AG04450 (cell line): ENCODE measurements around the gene SLC25A29. TPM values are rescaled to one million over a fixed set of nuclear protein-coding genes. Genes with fewer than 3 reads are reported as not detected.

Source experiments
- CTCF ChIA-PET: fragments of 300-600, 350-600 bp; formaldehyde crosslinking; extraction: SDS; loops from one replicate; lab custom pipeline; 2022; ENCODE audit warnings: antibody characterized with exemption, inconsistent platforms; lab: Charles Lee
- POLR2A ChIA-PET: fragments of 350-600 bp; formaldehyde crosslinking; extraction: SDS; loops from one replicate; lab custom pipeline; 2021; ENCODE audit warnings: antibody characterized with exemption, inconsistent platforms; lab: Yijun Ruan, JAX
- DNase-seq: peaks from one replicate; pipeline ENCODE4 v3.0.0-alpha.2; 2011; ENCODE audit warnings: low read depth, low spot score
- H3K27ac ChIP-seq: one replicate; pipeline ENCODE4 v1.5.1; 2012; ENCODE audit warnings: low read depth, low read length, control low read depth
- H3K27me3 ChIP-seq: one replicate; pipeline ENCODE4 v1.6.0; 2012; ENCODE audit warnings: low read length; ENCODE audit not compliant: control insufficient read depth, insufficient read depth
- H3K4me3 ChIP-seq: 2 replicates; pipeline ENCODE4 v1.5.1; 2011; ENCODE audit warnings: mild to moderate bottlenecking, low read depth, low read length, control low read depth
- H3K9me3 ChIP-seq: 2 replicates; pipeline ENCODE4 v1.5.1; 2012; ENCODE audit warnings: low read length; ENCODE audit not compliant: control insufficient read depth, insufficient read depth
- polyA plus RNA-seq: library from polyadenylated mRNA; depleted of rRNA; stranded (reverse); fragments of >200 nt; gene quantifications from 2 replicates; pipeline ENCODE4 v1.2.3, GENCODE V29; 2011
- TF ChIP-seq, protein P1 (sequence below): IDR thresholded peaks from 2 replicates; pipeline ENCODE4 v1.5.1; 2011; ENCODE audit warnings: low read depth, low read length, control low read depth, inconsistent platforms

Gene SLC25A29
- polyA plus RNA-seq, 1 experiment, result 21.3 TPM

DNA sequence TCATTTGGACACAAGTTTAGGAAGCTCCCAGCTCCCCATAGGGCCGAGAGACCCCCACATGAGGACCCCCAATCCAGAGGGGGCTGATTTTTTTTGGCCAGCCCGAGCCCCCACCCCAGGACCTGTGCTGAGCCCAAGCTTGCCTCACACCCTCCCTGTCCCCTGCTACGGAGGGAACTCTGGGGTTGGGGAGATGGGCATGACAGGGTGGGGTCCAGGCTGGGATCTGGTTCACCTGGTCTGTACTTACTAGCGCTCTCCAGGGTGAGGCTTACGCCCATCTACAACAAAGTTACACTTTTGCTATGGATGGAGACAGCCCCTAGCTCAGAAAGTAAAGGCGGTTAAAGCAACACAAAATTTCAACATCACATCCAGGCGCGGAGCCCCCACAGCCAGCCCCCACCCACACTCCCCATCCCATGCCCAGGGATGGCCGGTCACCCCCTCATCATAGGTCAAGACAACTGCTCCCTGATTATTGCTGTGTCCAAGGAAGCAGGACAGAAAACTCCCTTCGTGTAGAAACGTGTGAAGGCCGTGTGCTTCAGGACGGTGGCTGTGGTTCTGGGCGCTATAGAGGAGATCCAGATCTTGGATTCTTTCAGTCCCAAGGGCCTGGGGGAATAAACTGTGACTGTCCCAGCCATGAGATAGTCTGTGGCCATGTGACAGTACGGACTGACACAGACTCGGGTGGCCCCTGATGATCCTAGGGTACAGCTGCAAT, 10.7 kb downstream of the SLC25A29 start:
- TF ChIP-seq, protein P1, sequence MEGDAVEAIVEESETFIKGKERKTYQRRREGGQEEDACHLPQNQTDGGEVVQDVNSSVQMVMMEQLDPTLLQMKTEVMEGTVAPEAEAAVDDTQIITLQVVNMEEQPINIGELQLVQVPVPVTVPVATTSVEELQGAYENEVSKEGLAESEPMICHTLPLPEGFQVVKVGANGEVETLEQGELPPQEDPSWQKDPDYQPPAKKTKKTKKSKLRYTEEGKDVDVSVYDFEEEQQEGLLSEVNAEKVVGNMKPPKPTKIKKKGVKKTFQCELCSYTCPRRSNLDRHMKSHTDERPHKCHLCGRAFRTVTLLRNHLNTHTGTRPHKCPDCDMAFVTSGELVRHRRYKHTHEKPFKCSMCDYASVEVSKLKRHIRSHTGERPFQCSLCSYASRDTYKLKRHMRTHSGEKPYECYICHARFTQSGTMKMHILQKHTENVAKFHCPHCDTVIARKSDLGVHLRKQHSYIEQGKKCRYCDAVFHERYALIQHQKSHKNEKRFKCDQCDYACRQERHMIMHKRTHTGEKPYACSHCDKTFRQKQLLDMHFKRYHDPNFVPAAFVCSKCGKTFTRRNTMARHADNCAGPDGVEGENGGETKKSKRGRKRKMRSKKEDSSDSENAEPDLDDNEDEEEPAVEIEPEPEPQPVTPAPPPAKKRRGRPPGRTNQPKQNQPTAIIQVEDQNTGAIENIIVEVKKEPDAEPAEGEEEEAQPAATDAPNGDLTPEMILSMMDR, result no peak
- Histone ChIP-seq H3K9me3 (no peaks in the 10 kb centered on the region; the same call in 1 of the 2 replicates), H3K27me3 (no peaks in the 10 kb centered on the region), H3K27ac (no peak overlapping the region), H3K4me3 (no peak overlapping the region)
- no peak for DNase-seq
- POLR2A ChIA-PET, result no interaction called here
- CTCF ChIA-PET, result interaction anchor here (5.0 kb wide), 1 partner anchor 10 kb away, joined by 40 read pairs; no protein-coding TSS in a partner anchor

DNA sequence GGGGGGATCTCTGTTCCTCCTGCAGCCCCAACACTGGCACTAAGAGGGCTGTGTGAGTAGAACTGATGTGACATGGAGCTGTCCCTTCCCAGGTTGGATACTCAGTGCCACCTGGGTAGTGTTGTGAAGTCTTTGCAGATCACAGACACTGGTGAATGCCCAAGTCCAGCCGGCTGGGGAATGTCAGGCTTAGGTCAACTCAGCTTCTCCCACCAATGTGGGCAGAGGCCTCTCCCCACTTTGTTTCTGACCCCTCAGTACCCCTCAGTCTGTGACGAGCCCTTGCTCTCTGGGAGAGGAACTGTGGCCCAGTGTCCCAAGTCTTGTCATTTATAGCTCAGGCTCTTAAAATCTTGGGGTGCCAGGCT, 11.3 kb downstream of the SLC25A29 start:
- H3K27ac ChIP-seq, result peak overlapping the region; percentile 31
- POLR2A ChIA-PET, result no interaction called here
- no peaks in the 10 kb centered on the region; the same call in 1 of the 2 replicates for H3K9me3 ChIP-seq
- no peaks in the 10 kb centered on the region for H3K27me3 ChIP-seq
- no peak overlapping the region for H3K4me3 ChIP-seq
- CTCF ChIA-PET, result interaction anchor here (1.4 to 5.0 kb wide), 2 partner anchors 8 to 9 kb away, joined by 3 to 40 read pairs; no protein-coding TSS in a partner anchor
- DNase-seq, result no peak
- TF ChIP-seq, protein P1, result no peak

DNA sequence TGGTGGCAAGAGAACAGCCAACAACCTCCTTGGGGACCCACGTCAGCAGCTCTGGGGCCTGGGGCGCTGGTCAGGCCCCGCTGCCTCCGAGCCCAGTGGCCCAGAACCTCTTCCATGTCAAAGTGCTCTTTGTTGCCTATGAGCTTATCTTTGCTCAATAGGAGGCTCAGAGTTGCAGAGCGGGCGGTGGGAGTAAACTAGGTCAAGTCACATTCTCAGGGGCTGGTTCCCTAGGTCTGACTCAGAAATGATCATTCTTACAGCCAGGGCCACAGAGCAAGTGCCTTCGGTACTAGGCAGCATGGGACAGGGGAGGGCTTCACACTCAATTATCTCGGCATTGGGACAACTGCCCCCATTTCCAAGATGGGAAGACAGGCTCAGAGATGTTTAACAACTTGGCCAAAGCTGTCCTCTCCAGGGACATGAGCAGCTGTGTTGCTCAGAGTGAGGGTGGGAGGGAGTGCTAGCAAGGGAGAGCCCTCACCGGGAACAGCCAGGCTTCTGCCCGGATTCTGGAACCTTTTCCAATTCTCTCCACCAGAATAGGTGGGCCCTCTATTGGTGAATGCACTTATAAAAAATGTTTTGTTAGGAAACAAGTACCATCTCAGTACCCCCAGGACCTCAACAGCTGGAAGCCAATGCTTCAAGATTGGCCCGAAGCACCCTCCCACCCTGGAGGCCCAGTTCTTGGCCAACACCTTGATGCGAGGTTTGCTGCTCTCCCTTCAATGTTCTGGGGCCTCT, 11.9 kb downstream of the SLC25A29 start:
- Histone ChIP-seq H3K27ac (no peak overlapping the region), H3K4me3 (no peak overlapping the region), H3K9me3 (no peaks in the 10 kb centered on the region; the same call in 1 of the 2 replicates), H3K27me3 (no peaks in the 10 kb centered on the region)
- CTCF ChIA-PET, result interaction anchor here (1.4 to 5.0 kb wide), 2 partner anchors 8 to 9 kb away, joined by 3 to 40 read pairs; no protein-coding TSS in a partner anchor
- POLR2A ChIA-PET, result interaction anchor here (0.5 kb wide), 1 partner anchor 68 kb away, joined by 3 read pairs; no protein-coding TSS in a partner anchor
- TF ChIP-seq, protein P1, result no peak
- no peak for DNase-seq

DNA sequence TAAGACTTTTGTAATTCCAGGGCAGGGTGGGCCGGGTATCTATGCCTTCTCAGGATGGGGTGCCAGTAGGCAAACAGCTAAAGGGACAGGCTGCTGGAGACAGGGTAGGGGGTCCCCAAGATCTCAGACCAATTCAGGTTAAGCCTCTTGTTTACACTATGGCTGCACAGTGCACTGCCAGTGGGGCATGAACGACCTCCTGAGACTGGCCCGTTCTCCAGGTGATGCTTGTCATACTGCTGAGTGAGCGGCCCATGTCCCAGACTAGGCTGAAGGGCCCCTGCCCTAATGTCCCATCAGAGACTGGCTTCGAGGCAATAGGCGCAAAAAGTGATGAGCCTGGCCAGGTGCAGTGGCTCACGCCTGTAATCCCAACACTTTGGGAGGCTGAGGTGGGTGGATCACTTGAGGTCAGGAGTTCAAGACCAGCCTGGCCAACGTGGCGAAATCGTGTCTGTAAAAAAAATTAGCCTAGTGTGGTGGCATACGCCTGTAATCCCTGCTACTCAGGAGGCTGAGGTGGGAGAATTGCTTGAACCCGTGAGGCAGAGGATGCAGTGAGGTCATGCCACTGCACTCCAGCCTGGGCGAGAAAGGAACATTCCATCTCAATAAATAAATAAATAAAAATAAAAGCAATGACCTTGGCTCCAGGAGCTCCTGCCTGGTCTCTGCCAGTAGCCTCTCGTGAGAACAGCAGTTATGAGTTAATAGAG, 12.6 kb downstream of the SLC25A29 start:
- no peak for DNase-seq
- TF ChIP-seq, protein P1, result no peak
- Histone ChIP-seq H3K27ac (no peak overlapping the region), H3K4me3 (no peak overlapping the region), H3K27me3 (no peaks in the 10 kb centered on the region), H3K9me3 (no peaks in the 10 kb centered on the region; the same call in 1 of the 2 replicates)
- ChIA-PET POLR2A (interaction anchor here (0.5 kb wide), 1 partner anchor 68 kb away, joined by 3 read pairs; no protein-coding TSS in a partner anchor), CTCF (interaction anchor here (1.4 to 5.0 kb wide), 2 partner anchors 8 to 9 kb away, joined by 3 to 40 read pairs; no protein-coding TSS in a partner anchor)
